Fibroblast of skin of scalp (primary cell): Measurements from ENCODE around the gene ARHGEF3. TPM values are rescaled to one million over a fixed set of nuclear protein-coding genes. Genes with fewer than 3 reads are reported as not detected.

Source experiments
- DNase-seq: peaks from one replicate; pipeline ENCODE4 v3.0.0-alpha.2; 2013
- polyA plus RNA-seq, 2 experiments: library from polyadenylated mRNA; unstranded; fragments of 120-200 nt; gene quantifications; one replicate each; pipeline ENCODE4 v1.2.1, GENCODE V29; 2013; ENCODE audit not compliant: insufficient read length in 2 of 2

The ARHGEF3 gene
- polyA plus RNA-seq (2013, experiment 1 of 2; ENCODE audit: insufficient read length), result 2.4 TPM
- polyA plus RNA-seq (2013, experiment 2 of 2; ENCODE audit: insufficient read length), result 3.2 TPM

DNA sequence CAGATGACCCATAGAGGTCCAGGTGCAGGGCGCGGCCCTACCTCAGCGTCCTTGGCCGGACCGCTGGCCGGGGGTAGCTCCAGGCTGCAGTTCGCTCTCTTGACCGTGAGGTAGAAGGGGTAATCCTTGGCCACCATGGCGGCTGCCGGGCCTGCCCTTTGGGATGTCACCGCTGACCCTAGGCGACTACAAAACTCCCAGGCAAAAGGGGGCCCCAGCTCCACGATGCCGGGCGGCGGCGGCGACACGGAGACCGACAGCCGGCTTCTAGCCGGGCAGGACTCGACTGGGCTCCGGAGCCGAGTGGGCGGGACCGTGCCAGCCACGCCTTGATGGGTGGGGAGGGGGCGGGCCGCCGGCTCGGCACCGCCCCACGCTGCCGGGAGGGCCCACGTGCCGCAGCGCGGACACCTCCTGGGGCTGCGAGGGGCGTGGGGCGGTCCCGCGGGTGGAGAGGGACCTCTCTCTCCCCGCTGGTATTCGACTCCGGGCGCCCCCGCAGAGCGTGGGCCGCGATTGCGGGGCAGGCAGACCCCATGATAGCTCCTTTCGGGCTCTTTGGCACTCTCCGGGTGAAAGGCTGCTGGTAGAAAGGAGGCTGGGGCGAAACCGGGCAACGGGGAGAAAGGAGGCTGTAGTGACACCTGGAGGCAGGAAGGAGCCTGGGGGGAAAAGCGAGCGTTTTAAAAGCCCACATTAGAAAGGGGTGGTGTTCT lies at the start of gene ARHGEF3:
TSS of gene ARHGEF3 (minus strand) at position 288 of the 716 bp plus-strand sequence. CDS start at position 137, 151 bp downstream.
- peak; percentile 74 for DNase-seq

- DNase-seq, result no peak
Observed at GRCh38 chr3:56849698-56850097, 47.9 kb upstream of the ARHGEF3 start.

GRCh38 chr3:56845505-56845904 lies 43.8 kb upstream of the ARHGEF3 start:
- peak; percentile 44 for DNase-seq

- DNase-seq, result no peak
Observed at GRCh38 chr3:56844536-56844935, 42.8 kb upstream of the ARHGEF3 start.

DNA sequence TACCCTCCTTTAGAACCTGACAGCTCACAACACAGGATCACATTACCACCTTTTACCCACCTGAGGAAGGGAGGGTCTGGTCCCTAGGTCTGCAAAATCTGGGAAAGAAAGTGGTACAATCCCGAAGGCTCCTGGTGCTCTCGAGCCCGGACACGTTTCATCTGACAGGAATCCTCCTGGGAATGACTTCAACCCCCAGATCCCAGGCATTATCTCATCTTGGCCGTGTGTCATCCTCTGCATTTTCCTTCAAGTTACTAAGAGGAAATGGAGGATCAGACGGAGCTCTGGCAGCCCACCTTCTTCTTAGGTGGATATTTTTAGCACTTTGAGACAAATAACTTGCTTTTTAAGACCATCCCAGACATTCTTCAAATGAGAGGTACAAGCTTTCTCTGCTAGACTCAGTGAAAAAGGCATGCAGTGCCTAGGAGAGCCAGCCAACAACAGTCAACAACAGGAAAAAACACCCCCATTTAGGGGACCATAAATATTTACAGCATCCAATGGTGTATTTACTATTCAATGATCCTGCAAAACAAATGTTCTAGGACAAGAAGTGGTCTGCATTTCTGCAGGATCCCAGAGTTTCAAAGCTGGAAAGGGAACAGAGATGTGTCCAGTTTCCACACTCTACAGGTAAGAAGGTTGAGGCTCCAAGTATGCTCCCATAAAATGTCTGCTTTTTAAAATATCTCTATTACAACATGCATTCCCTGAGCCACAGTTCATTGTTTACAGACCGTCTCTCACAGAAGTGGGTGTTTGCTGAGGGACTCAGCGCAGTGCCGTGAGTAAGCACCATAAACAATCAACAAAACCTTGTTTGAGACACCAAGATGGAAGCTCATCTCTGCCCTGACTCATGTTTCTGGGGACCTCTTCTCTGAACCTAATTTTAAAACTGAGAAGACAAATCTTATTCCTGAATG lies 38.3 kb upstream of the ARHGEF3 start:
- peak; percentile 23 for DNase-seq

- no peak for DNase-seq
Observed at GRCh38 chr3:56838448-56838847, 36.7 kb upstream of the ARHGEF3 start.

- DNase-seq, result no peak
Observed at GRCh38 chr3:56837196-56837955, 35.6 kb upstream of the ARHGEF3 start.

DNA sequence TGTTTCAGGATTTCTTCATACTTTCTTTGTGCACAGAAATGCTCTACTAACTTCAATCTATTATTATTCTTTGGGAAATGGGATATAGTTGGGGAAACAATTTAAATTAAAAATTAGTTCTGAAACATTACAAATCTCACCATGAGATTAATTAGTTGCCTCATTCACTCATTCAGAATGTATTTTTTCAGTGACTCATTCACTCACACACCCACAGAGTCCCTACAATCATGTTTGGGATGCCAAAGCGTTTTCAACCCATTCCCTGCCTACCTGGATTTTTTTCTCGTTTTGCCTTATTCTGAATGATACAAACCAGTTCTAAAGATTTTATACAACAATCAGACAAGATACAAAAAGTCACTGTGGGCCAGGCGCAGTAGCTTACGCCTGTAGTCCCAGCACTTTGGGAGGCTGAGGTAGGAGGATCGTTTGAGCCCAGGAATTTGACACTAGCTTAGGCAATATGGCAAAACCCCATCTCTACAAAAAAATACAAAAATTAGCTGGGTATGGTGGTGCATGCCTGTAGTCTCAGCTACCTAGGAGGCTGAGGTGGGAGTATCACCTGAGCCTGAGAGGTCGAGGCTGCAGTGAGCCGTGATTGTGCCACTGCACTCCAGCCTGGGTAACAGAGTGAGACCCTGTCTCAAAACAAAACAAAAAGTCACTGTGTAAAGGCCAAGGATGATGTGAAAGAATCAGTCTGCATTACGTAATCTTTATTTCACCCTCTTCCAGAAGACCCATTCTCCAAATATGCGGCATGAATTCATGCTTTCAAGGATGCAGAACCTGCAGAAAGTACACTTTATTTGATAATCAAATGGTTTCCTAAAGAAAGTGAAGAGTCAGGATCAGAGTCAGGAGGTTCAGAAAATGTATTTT lies 34.8 kb upstream of the ARHGEF3 start:
- no peak for DNase-seq

DNA sequence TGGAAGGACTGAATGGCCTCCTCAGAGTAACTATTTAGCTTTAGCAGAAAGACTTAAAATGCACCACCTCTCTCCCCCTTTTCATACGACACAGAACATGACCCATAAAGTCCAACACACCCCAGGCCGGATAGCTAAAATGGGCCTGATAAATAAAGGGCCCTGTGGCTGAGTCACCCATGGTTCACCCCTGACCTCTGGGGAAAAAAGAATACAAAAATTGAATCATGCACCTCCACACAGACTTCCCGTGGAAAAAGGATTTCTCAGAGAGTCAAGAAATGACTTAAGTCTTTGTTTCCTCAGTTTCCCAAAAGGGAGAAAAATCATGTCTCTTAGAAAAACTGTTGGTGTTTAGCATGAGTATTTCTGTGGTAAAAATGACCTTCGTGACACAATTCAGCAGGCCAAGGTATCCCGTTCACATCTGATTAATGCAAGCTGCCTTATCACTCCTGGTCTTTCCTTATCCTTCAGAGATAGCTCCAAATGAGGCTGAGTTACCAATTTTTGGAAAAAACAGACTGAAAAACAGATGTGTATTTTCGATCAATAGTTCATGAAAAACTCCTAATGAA lies 34.0 kb upstream of the ARHGEF3 start:
- no peak for DNase-seq

DNA sequence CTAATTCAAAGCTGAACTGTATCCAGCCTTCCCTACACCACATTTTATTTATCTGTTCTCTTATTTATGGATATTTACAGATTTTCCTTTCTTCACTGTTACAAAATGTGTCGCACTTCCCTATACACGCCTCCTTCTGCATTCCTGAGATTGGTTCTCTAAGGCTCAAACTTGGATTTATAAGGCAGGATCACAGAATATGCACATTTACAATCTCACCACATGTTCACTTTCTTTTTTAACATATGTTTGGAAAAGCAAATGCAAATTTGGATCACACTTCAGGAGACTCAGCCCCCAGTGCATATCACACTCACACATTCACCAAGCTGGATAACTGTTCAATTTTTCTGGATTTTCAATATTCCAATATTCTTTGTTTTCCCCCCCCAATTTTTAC lies 31.8 kb upstream of the ARHGEF3 start:
- DNase-seq, result no peak

DNA sequence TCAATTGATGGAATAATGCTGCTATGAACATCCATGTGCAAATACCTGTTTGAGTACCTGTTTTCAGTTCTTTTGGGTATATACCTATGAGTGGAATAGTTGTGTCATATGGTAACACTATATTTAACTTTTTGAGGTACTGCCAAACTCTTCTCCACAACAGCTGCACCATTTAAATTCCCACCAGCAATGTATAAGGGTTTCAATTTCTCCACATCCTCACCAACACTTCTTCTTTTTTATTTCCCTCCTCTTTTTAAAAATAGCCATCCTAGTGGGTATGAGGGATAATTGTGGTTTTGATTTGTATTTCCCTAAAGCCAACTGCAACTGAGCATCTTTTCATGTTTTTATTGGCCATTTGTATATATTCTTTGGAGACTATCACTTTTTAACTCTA lies 31.3 kb upstream of the ARHGEF3 start:
- DNase-seq, result no peak

GRCh38 chr3:56831572-56831971 lies 29.8 kb upstream of the ARHGEF3 start:
- DNase-seq, result no peak

GRCh38 chr3:56830884-56831283 lies 29.1 kb upstream of the ARHGEF3 start:
- no peak for DNase-seq

GRCh38 chr3:56829533-56829932 lies 27.8 kb upstream of the ARHGEF3 start:
- DNase-seq, result no peak

DNA sequence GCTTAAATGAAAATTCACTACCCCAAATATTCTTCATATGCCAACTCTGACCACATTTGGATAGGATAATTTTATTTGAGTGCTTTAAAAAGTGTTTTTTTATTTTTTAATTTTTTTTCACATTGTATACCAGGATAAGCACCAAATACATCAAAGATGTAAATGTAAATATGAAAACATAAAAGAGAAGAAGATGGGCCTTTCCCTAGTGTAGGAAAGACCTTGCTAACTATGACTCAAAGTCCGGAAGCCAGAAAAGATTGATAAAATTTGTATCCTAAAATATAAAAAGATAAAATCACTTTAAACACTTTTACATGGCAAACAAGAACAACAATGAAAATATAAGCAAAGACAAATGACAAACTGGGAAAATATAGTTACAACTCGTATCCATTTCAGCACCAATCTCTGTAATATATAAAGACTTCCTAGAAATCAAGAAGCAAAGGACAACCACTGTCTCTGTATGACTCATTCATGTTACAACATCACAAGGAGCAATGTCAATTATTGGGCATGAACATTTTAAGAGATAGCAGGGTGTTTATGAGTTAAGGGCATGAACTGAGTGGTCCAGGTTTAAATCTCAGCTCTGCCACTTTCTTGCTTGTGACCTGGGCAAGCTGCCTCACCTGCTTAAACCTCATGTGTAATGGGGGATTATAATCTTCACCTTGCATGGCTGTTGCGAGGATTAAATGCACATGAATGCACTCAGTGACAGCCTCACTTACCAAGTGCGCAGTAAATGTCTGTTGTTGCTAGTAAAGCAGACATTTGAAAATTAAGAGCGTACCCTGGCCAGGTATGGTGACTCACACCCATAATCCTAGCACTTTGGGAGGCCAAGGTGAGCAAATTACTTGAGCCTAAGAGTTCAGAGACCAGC lies 25.3 kb upstream of the ARHGEF3 start:
- DNase-seq, result no peak

GRCh38 chr3:56825567-56826438 lies 24.1 kb upstream of the ARHGEF3 start:
- DNase-seq, result peak; percentile 4

- no peak for DNase-seq
Observed at GRCh38 chr3:56823984-56824703, 22.4 kb upstream of the ARHGEF3 start.

GRCh38 chr3:56823421-56823926 lies 21.7 kb upstream of the ARHGEF3 start:
- no peak for DNase-seq
